Astrocyte of the cerebellum (primary cell): ENCODE results near the gene SPATA33.

Source experiments
- DNase-seq: peaks from one replicate; pipeline ENCODE4 v3.0.0-alpha.2; 2011; ENCODE audit warnings: low read depth
- H3K4me3 ChIP-seq: 2 replicates; pipeline ENCODE4 v1.5.1; 2011; ENCODE audit warnings: mild to moderate bottlenecking, low read depth, low read length, moderate library complexity
- CTCF ChIP-seq: IDR thresholded peaks from 2 replicates; pipeline ENCODE4 v1.5.1; 2012; ENCODE audit warnings: low read length, low read depth, moderate library complexity, mild to moderate bottlenecking; ENCODE audit errors: missing control alignments
- in situ Hi-C: cut with HindIII; loops from 2 replicates; pipeline ENCODE4 v1.10.0; 2017; ENCODE audit warnings: low sequenced_read_pairs

Gene SPATA33

GRCh38 chr16:89613954-89614459 is 43.6 kb upstream of the SPATA33 start:
- no peak for TF ChIP-seq CTCF
- DNase-seq, result no peak
- in situ Hi-C loops, result no loop called here

GRCh38 chr16:89615176-89615575 is 42.5 kb upstream of the SPATA33 start:
- no peak for TF ChIP-seq CTCF
- DNase-seq, result no peak
- in situ Hi-C loops, result no loop called here
- no peak overlapping the region for H3K4me3 ChIP-seq

More at GRCh38 chr16:89613954-89614459, 43.6 kb upstream of the SPATA33 start:
- H3K4me3 ChIP-seq, result no peak overlapping the region

- no peak for DNase-seq
- TF ChIP-seq CTCF, result peak; percentile 78
- no peak overlapping the region for H3K4me3 ChIP-seq
- in situ Hi-C loops, result no loop called here
These were observed 42.0 kb upstream of the SPATA33 start for GRCh38 chr16:89615596-89616090.

- in situ Hi-C loops, result no loop called here
- no peak for DNase-seq
- no peak for TF ChIP-seq CTCF
- H3K4me3 ChIP-seq, result no peak overlapping the region
These were observed 41.0 kb upstream of the SPATA33 start for GRCh38 chr16:89616623-89617022.

GRCh38 chr16:89617036-89617435 is 40.6 kb upstream of the SPATA33 start:
- no peak for TF ChIP-seq CTCF
- DNase-seq, result no peak
- no peak overlapping the region for H3K4me3 ChIP-seq
- in situ Hi-C loops, result no loop called here

- DNase-seq, result no peak
- in situ Hi-C loops, result no loop called here
These were observed 39.3 kb upstream of the SPATA33 start for GRCh38 chr16:89618109-89618998.

More at GRCh38 chr16:89618109-89618998, 39.3 kb upstream of the SPATA33 start:
- TF ChIP-seq CTCF, result no peak
- no peak overlapping the region for H3K4me3 ChIP-seq
